ENCODE measurements around the gene OPCML. TPM values are rescaled to one million over a fixed set of nuclear protein-coding genes. Genes with fewer than 3 reads are reported as not detected.

The OPCML gene
- polyA plus RNA-seq, 10 donors, result 0.84 to 2.8 (median 1.8) TPM

GRCh38 chr11:132578580-132578979, 953.7 kb downstream of the OPCML start:
- DNase-seq, result no peak

GRCh38 chr11:132576706-132577105, 955.6 kb downstream of the OPCML start:
- DNase-seq, result peak in 1 of 3 donors; percentile 83

GRCh38 chr11:132564091-132564885, 968.0 kb downstream of the OPCML start:
- no peak for DNase-seq

- no peak for DNase-seq
These were observed 969.3 kb downstream of the OPCML start for GRCh38 chr11:132563050-132563449.

GRCh38 chr11:132561937-132562336, 970.4 kb downstream of the OPCML start:
- DNase-seq, result no peak

GRCh38 chr11:132559331-132560036, 972.8 kb downstream of the OPCML start:
- DNase-seq, result no peak

GRCh38 chr11:132556316-132556715, 976.0 kb downstream of the OPCML start:
- no peak for DNase-seq

GRCh38 chr11:132555617-132556016, 976.7 kb downstream of the OPCML start:
- no peak for DNase-seq

- DNase-seq, result no peak
These were observed 981.3 kb downstream of the OPCML start for GRCh38 chr11:132551016-132551415.

- no peak for DNase-seq
These were observed 982.7 kb downstream of the OPCML start for GRCh38 chr11:132549561-132549960.

GRCh38 chr11:132549001-132549400, 983.3 kb downstream of the OPCML start:
- DNase-seq, result no peak

GRCh38 chr11:132544007-132544406, 988.3 kb downstream of the OPCML start:
- DNase-seq, result no peak

GRCh38 chr11:132541794-132542193, 990.5 kb downstream of the OPCML start:
- no peak for DNase-seq

- DNase-seq, result peak in 1 of 3 donors; percentile 14
These were observed 991.7 kb downstream of the OPCML start for GRCh38 chr11:132540581-132540980.

- DNase-seq, result no peak
These were observed 992.5 kb downstream of the OPCML start for GRCh38 chr11:132539590-132540368.

- DNase-seq, result no peak
These were observed 993.7 kb downstream of the OPCML start for GRCh38 chr11:132538642-132539041.

GRCh38 chr11:132535830-132536229, 996.5 kb downstream of the OPCML start:
- DNase-seq, result no peak

- peak in 1 of 3 donors; percentile 15 for DNase-seq
These were observed 1000.4 kb downstream of the OPCML start for GRCh38 chr11:132531921-132532320.

- no peak for DNase-seq
These were observed 1004.1 kb downstream of the OPCML start for GRCh38 chr11:132528181-132528580.

- DNase-seq, result no peak
These were observed 1008.4 kb downstream of the OPCML start for GRCh38 chr11:132523929-132524328.

- peak in 1 of 3 donors; percentile 55 for DNase-seq
These were observed 1012.1 kb downstream of the OPCML start for GRCh38 chr11:132520199-132520598.

- peak in 1 of 3 donors; percentile 58 for DNase-seq
These were observed 1013.0 kb downstream of the OPCML start for GRCh38 chr11:132519241-132519815.
